HEK293 (cell line): ENCODE results near the gene CAMKMT.

Experiments
- CTCF ChIA-PET: fragments of 350-600 bp; formaldehyde crosslinking; extraction: SDS; loops from one replicate; lab custom pipeline; 2021; ENCODE audit warnings: antibody characterized with exemption; lab: Yijun Ruan, JAX
- POLR2A ChIA-PET: fragments of 300-600 bp; formaldehyde crosslinking; extraction: SDS; loops from one replicate; lab custom pipeline; 2020; ENCODE audit warnings: antibody characterized with exemption, inconsistent platforms; lab: Yijun Ruan, JAX
- H3K27ac ChIP-seq: fragments of 200-500 bp; sonication (Bioruptor generic); 2 replicates; pipeline ENCODE4 v1.5.1; 2014; ENCODE audit warnings: low read depth, low read length, control low read depth, inconsistent platforms; ENCODE audit errors: extremely low read depth
- H3K36me3 ChIP-seq, 2 experiments: fragments of 200-500 bp in 1 of 2; sonication (Bioruptor generic) in 1 of 2; 1 replicate in 1 of 2; 2 replicates in 1 of 2; pipeline ENCODE4 v1.5.1; 2014 to 2017; ENCODE audit warnings: inconsistent platforms in 2 of 2, low read length in 2 of 2; ENCODE audit not compliant: control insufficient read depth in 2 of 2, insufficient read depth in 1 of 2
- H3K4me1 ChIP-seq: fragments of 200-500 bp; sonication (Bioruptor generic); 2 replicates; pipeline ENCODE4 v1.5.1; 2014; ENCODE audit warnings: mild to moderate bottlenecking, low read length, inconsistent platforms; ENCODE audit not compliant: control insufficient read depth, insufficient read depth
- H3K4me3 ChIP-seq: 2 replicates; pipeline ENCODE4 v1.5.1; 2011; ENCODE audit warnings: low read depth, mild to moderate bottlenecking, control low read depth, low read length, moderate library complexity
- H3K9me3 ChIP-seq: fragments of 200-500 bp; sonication (Bioruptor generic); 2 replicates; pipeline ENCODE4 v1.5.1; 2014; ENCODE audit warnings: low read depth, low read length, inconsistent platforms; ENCODE audit not compliant: control insufficient read depth, insufficient read depth
- ATF2 ChIP-seq: fragments of 450-650 bp; formaldehyde crosslinking; IDR thresholded peaks from 2 replicates; pipeline ENCODE4 v1.5.1; 2016; ENCODE audit warnings: missing biosample characterization, missing genetic modification characterization, low read depth
- KLF16 ChIP-seq: fragments of 450-650 bp; formaldehyde crosslinking; IDR thresholded peaks from 2 replicates; pipeline ENCODE4 v1.5.1; 2017; ENCODE audit warnings: missing biosample characterization, missing genetic modification characterization
- KLF7 ChIP-seq: fragments of 450-650 bp; formaldehyde crosslinking; IDR thresholded peaks from 2 replicates; pipeline ENCODE4 v1.5.1; 2016; ENCODE audit warnings: missing biosample characterization, missing genetic modification characterization, borderline replicate concordance
- TCF7L2 ChIP-seq: IDR thresholded peaks from 2 replicates; pipeline ENCODE4 v1.6.1; 2011; ENCODE audit warnings: low read depth, mild to moderate bottlenecking, inconsistent platforms, low read length, moderate library complexity, borderline replicate concordance
- ZBTB7A ChIP-seq: fragments of 450-650 bp; formaldehyde crosslinking; IDR thresholded peaks from 2 replicates; pipeline ENCODE4 v1.5.1; 2016; ENCODE audit warnings: low read depth, missing biosample characterization, missing genetic modification characterization
- ZEB2 ChIP-seq: fragments of 450-650 bp; formaldehyde crosslinking; IDR thresholded peaks from 2 replicates; pipeline ENCODE4 v1.5.1; 2016; ENCODE audit warnings: missing biosample characterization, missing genetic modification characterization
- ZNF114 ChIP-seq: fragments of 450-650 bp; formaldehyde crosslinking; IDR thresholded peaks from 2 replicates; pipeline ENCODE4 v1.5.0; 2017; ENCODE audit warnings: missing biosample characterization, missing genetic modification characterization
- ZNF280D ChIP-seq: fragments of 450-650 bp; formaldehyde crosslinking; IDR thresholded peaks from 2 replicates; pipeline ENCODE4 v1.5.1; 2016; ENCODE audit warnings: missing biosample characterization, missing genetic modification characterization
- ZNF311 ChIP-seq: fragments of 450-650 bp; formaldehyde crosslinking; IDR thresholded peaks from 2 replicates; pipeline ENCODE4 v1.5.1; 2017; ENCODE audit warnings: missing biosample characterization, missing genetic modification characterization, borderline replicate concordance
- ZNF335 ChIP-seq: fragments of 450-650 bp; formaldehyde crosslinking; conservative IDR thresholded peaks from 2 replicates; pipeline ENCODE4 v1.5.1; 2016; ENCODE audit warnings: missing biosample characterization, missing genetic modification characterization
- ZNF394 ChIP-seq: fragments of 450-650 bp; formaldehyde crosslinking; IDR thresholded peaks from 2 replicates; pipeline ENCODE4 v1.5.1; 2016; ENCODE audit warnings: missing biosample characterization, missing genetic modification characterization, mild to moderate bottlenecking, moderate library complexity, borderline replicate concordance
- ZNF416 ChIP-seq: fragments of 450-650 bp; formaldehyde crosslinking; IDR thresholded peaks from 2 replicates; pipeline ENCODE4 v1.5.1; 2016; ENCODE audit warnings: missing biosample characterization, missing genetic modification characterization
- ZNF513 ChIP-seq: fragments of 450-650 bp; IDR thresholded peaks from 2 replicates; pipeline ENCODE4 v1.5.1; 2018; ENCODE audit warnings: missing biosample characterization, missing genetic modification characterization
- ZNF544 ChIP-seq: fragments of 450-650 bp; formaldehyde crosslinking; IDR thresholded peaks from 2 replicates; pipeline ENCODE4 v1.5.0; 2017; ENCODE audit warnings: missing biosample characterization, missing genetic modification characterization
- ZNF571 ChIP-seq: fragments of 450-650 bp; formaldehyde crosslinking; IDR thresholded peaks from 2 replicates; pipeline ENCODE4 v1.5.0; 2017; ENCODE audit warnings: missing biosample characterization, missing genetic modification characterization
- ZNF621 ChIP-seq: fragments of 450-650 bp; formaldehyde crosslinking; IDR thresholded peaks from 2 replicates; pipeline ENCODE4 v1.5.1; 2017; ENCODE audit warnings: missing biosample characterization, missing genetic modification characterization
- ZNF654 ChIP-seq: fragments of 450-650 bp; formaldehyde crosslinking; IDR thresholded peaks from 2 replicates; pipeline ENCODE4 v1.5.1; 2016; ENCODE audit warnings: low read depth, missing biosample characterization, missing genetic modification characterization
- ZNF785 ChIP-seq: fragments of 450-650 bp; formaldehyde crosslinking; IDR thresholded peaks from 2 replicates; pipeline ENCODE4 v1.5.1; 2016; ENCODE audit warnings: missing biosample characterization, missing genetic modification characterization

CAMKMT gene

GRCh38 chr2:44632931-44633689 is 271.4 kb downstream of the CAMKMT start:
- no peak for TF ChIP-seq ZNF335
- no peak for TF ChIP-seq KLF7
- TF ChIP-seq ZNF394 (tag by site-specific recombination) = no peak
- TF ChIP-seq ZBTB7A = no peak
- no peak for TF ChIP-seq ZNF544
- no peak for TF ChIP-seq ZNF311 (tag by site-specific recombination)
- TF ChIP-seq ZNF785 = no peak
- TF ChIP-seq ZNF654 (tag by site-specific recombination) = no peak
- POLR2A ChIA-PET = no interaction called here

GRCh38 chr2:44635725-44636124 is 274.0 kb downstream of the CAMKMT start:
- no peak overlapping the region for H3K4me3 ChIP-seq
- H3K36me3 ChIP-seq = no peaks in the 10 kb centered on the region
- TF ChIP-seq ZEB2 (tag by site-specific recombination) (no peak), ZNF621 (tag by site-specific recombination) (no peak), ATF2 (tag by site-specific recombination) (no peak), ZNF571 (tag by site-specific recombination) (no peak), ZNF513 (no peak), ZNF280D (no peak), KLF16 (tag by site-specific recombination) (no peak)
- ChIA-PET CTCF (interaction anchor here (0.6 to 1.6 kb wide), 4 partner anchors 33 to 858 kb away, joined by 3 to 5 read pairs (median 4); no protein-coding TSS in a partner anchor), POLR2A (no interaction called here)
- no peak overlapping the region for H3K27ac ChIP-seq
- H3K4me1 ChIP-seq = no peaks in the 10 kb centered on the region
- H3K9me3 ChIP-seq = no peaks in the 10 kb centered on the region

More at GRCh38 chr2:44632931-44633689, 271.4 kb downstream of the CAMKMT start:
- H3K27ac ChIP-seq = no peak overlapping the region
- CTCF ChIA-PET = no interaction called here
- H3K4me3 ChIP-seq = no peak overlapping the region
- H3K9me3 ChIP-seq = no peaks in the 10 kb centered on the region
- no peaks in the 10 kb centered on the region for H3K36me3 ChIP-seq
- no peaks in the 10 kb centered on the region for H3K4me1 ChIP-seq

- ChIA-PET POLR2A (no interaction called here), CTCF (no interaction called here)
- no peak for TF ChIP-seq ZNF114 (tag by site-specific recombination)
- no peak for TF ChIP-seq TCF7L2
- TF ChIP-seq ZNF416 (tag by site-specific recombination) = no peak
- H3K36me3 ChIP-seq = no peaks in the 10 kb centered on the region
- H3K27ac ChIP-seq = no peak overlapping the region
- no peaks in the 10 kb centered on the region for H3K4me1 ChIP-seq
- H3K4me3 ChIP-seq = no peak overlapping the region
- H3K9me3 ChIP-seq = no peaks in the 10 kb centered on the region
Measured at GRCh38 chr2:44638649-44639048, 276.9 kb downstream of the CAMKMT start.
